ENCODE data around the gene CNIH3. TPM values are rescaled to one million over a fixed set of nuclear protein-coding genes. Genes with fewer than 3 reads are reported as not detected.

Gene CNIH3
- total and polyA plus RNA-seq, 2 of the 4 experiments (the other 2 are of a cell fraction), result 2.0 to 2.9 TPM

DNA sequence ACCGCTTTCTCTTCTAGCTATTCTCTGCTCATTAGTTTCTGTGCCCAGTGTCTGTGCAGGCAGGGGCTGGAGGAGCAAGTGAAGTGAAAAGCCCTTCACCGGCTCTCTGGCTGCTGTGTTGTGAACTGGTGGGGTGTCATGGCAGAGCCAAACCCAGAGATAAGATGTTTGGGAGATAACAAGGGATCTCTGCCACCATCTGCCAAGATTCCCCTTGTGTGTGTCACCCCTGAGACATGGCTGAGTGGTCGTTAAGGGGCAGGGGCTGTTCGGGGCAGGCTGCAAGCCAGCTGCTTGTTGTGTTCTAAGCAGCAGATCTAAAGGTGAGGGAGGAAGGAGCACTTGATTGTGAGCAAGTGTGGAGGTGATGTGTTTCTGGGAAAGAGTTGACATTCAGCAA is 24.5 kb downstream of the CNIH3 start:
- peaks cover 18% of the 10 kb centered on the region for H3K4me1 ChIP-seq (ENCODE audit: control insufficient read depth, insufficient read depth, low read length)
- H3K27ac ChIP-seq (ENCODE audit: insufficient read depth, low read length), result no peak overlapping the region
- H4K91ac ChIP-seq (ENCODE audit: insufficient read depth, low read depth, low read length), result peak overlapping the region; percentile 15; the same call in 1 of the 2 replicates
- ChIA-PET CTCF (interaction anchor here (1.3 kb wide), 1 partner anchor 282 kb away, joined by 3 read pairs; no protein-coding TSS in a partner anchor), POLR2A (ENCODE audit: unreplicated experiment) (no interaction called here)
- H3K79me1 ChIP-seq (ENCODE audit: low read depth in 1 of 2, low read length in 2 of 2), result peaks cover 0 to 32% of the 10 kb centered on the region in 2 experiments; a peak in 2 of 4 replicates
- no peak overlapping the region for H2BK5ac ChIP-seq (ENCODE audit: low read depth, low read length, poor library complexity, severe bottlenecking)
- BruUV-seq (replicated peaks), result no TSS peak
- H3K4ac ChIP-seq (ENCODE audit: low read depth, low read length), result peak overlapping the region; percentile 60
- 0 out of 4 replicates have a peak overlapping the region, but pooled peaks of 1 of the 2 experiments have one; percentile 16 for H4K8ac ChIP-seq (ENCODE audit: low read depth in 2 of 2, low read length in 2 of 2)
- no peak for DNase-seq
- no peak overlapping the region for H3K9ac ChIP-seq (ENCODE audit: low read depth, low read length)
- 0 out of 2 replicates have a peak overlapping the region, but pooled peaks have one; percentile 7 for H3K23ac ChIP-seq (ENCODE audit: low read depth, low read length)
- H2AK9ac ChIP-seq (replicated peaks; ENCODE audit: low read depth, low read length, poor library complexity), result no peak overlapping the region
- no peak for ATAC-seq (ENCODE audit: low read depth)
- intact Hi-C loops (cut with micrococcal nuclease), result no loop called here
- H3K9me1 ChIP-seq (ENCODE audit: insufficient read depth, low read length), result peaks cover 22% of the 10 kb centered on the region
- no peaks in the 10 kb centered on the region for H4K20me1 ChIP-seq (ENCODE audit: insufficient read depth, low read length)
- no peak overlapping the region for H3K4me2 ChIP-seq (ENCODE audit: low read depth, low read length)
- H3K27me3 ChIP-seq (ENCODE audit: control insufficient read depth, insufficient read depth, low read length), result no peaks in the 10 kb centered on the region
- in situ Hi-C loops (cut with MboI; ENCODE audit: low sequenced_read_pairs), result loop anchor here (5.0 to 10.0 kb wide), 2 partner anchors 123 to 214 kb away; no protein-coding TSS in a partner anchor
- no peaks in the 10 kb centered on the region for H3K36me3 ChIP-seq (ENCODE audit: control insufficient read depth, insufficient read depth, low read length)
- H2BK20ac ChIP-seq (ENCODE audit: low read depth, low read length), result 0 out of 2 replicates have a peak overlapping the region, but pooled peaks have one; percentile 52
- no peak overlapping the region for H4K5ac ChIP-seq (ENCODE audit: low read depth, low read length)
- H2BK120ac ChIP-seq (ENCODE audit: low read depth, low read length), result peak overlapping the region; percentile 76
- peak overlapping the region; percentile 58 for H2AFZ ChIP-seq (replicated peaks; ENCODE audit: low read length, poor library complexity)
- peak overlapping the region; percentile 19; the same call in 1 of the 2 replicates for H3K14ac ChIP-seq (replicated peaks; ENCODE audit: low read depth, low read length)
- H3K4me3 ChIP-seq (ENCODE audit: insufficient read depth, low read depth, low read length), result no peak overlapping the region
- peak overlapping the region; percentile 92; the same call in 1 of the 2 replicates for H2AK5ac ChIP-seq (ENCODE audit: low read depth, low read length)
- H2BK15ac ChIP-seq (ENCODE audit: low read depth, low read length), result peak overlapping the region; percentile 50; the same call in 1 of the 3 replicates
- TF ChIP-seq MAZ (IDR thresholded peaks at IDR 0.05; ENCODE audit: borderline replicate concordance, low read depth, low read length) (no peak), RAD21 (IDR thresholded peaks at IDR 0.05; ENCODE audit: low read length) (no peak), SMC3 (IDR thresholded peaks at IDR 0.05; ENCODE audit: low read depth, low read length) (no peak), NFE2L2 (IDR thresholded peaks at IDR 0.05; ENCODE audit: low read depth, low read length) (no peak), RFX5 (IDR thresholded peaks at IDR 0.05; ENCODE audit: low read depth, low read length) (no peak), MXI1 (IDR thresholded peaks at IDR 0.05; ENCODE audit: borderline replicate concordance, low read depth, low read length) (no peak), CHD1 (IDR thresholded peaks at IDR 0.05; ENCODE audit: low read depth, low read length) (no peak), CEBPB (IDR thresholded peaks at IDR 0.05; ENCODE audit: low read depth, low read length) (no peak), POLR2A (IDR thresholded peaks at IDR 0.05; ENCODE audit: low read depth, low read length) (no peak), FOS (IDR thresholded peaks at IDR 0.05; ENCODE audit: low read depth, low read length) (no peak), BHLHE40 (IDR thresholded peaks at IDR 0.05; ENCODE audit: low read depth, low read length) (no peak)
- TF ChIP-seq, protein P1, sequence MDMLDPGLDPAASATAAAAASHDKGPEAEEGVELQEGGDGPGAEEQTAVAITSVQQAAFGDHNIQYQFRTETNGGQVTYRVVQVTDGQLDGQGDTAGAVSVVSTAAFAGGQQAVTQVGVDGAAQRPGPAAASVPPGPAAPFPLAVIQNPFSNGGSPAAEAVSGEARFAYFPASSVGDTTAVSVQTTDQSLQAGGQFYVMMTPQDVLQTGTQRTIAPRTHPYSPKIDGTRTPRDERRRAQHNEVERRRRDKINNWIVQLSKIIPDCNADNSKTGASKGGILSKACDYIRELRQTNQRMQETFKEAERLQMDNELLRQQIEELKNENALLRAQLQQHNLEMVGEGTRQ (IDR thresholded peaks at IDR 0.05; ENCODE audit: low read depth, low read length), result no peak
- TF ChIP-seq, protein P2, sequence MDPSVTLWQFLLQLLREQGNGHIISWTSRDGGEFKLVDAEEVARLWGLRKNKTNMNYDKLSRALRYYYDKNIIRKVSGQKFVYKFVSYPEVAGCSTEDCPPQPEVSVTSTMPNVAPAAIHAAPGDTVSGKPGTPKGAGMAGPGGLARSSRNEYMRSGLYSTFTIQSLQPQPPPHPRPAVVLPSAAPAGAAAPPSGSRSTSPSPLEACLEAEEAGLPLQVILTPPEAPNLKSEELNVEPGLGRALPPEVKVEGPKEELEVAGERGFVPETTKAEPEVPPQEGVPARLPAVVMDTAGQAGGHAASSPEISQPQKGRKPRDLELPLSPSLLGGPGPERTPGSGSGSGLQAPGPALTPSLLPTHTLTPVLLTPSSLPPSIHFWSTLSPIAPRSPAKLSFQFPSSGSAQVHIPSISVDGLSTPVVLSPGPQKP (IDR thresholded peaks at IDR 0.05; ENCODE audit: borderline replicate concordance, low read depth, low read length), result no peak
- WGBS, 2 experiments (ENCODE audit: extremely low coverage in 2 of 2, insufficient read length in 1 of 2), result 67% methylated on average over 1 of the region's 4 CpGs; no CpG with 5 or more reads in 1 of the 2 experiments
- H3K9me3 ChIP-seq (ENCODE audit: control insufficient read depth, insufficient read depth, low read length), result no peaks in the 10 kb centered on the region
- H3K56ac ChIP-seq (ENCODE audit: extremely low read depth, insufficient read depth, low read length), result no peak overlapping the region
- dilution Hi-C loops (cut with HindIII; ENCODE audit: low sequenced_read_pairs, unreplicated experiment), result no loop called here
- no peak overlapping the region for H3K18ac ChIP-seq (ENCODE audit: low read depth, low read length)

All from IMR-90 (cell line).